ENCODE results near the gene DCP1B.

GRCh38 chr12:2046957-2047356 is 42.7 kb upstream of the DCP1B start:
- no peak for TF ChIP-seq CTCF (IDR thresholded peaks at IDR 0.05)
- no peak for TF ChIP-seq EZH2 (IDR thresholded peaks at IDR 0.05; ENCODE audit: borderline replicate concordance, insufficient read depth, low read depth, low read length, poor library complexity, severe bottlenecking)
